ENCODE measurements around the gene LPIN2.

- no peak for TF ChIP-seq EZH2 (IDR thresholded peaks at IDR 0.05; ENCODE audit: insufficient read depth, poor library complexity, severe bottlenecking)
- TF ChIP-seq EZH2phosphoT487 (IDR thresholded peaks at IDR 0.05; ENCODE audit: insufficient read depth, low read depth), result no peak
Measured at GRCh38 chr18:2970344-2970743, 42.6 kb downstream of the LPIN2 start.
